ENCODE data around the gene FHOD3.
A peak's percentile ranks its signal among the peaks of the same experiment; 100 is the strongest.

Gene FHOD3

GRCh38 chr18:36415625-36416024 lies 118.1 kb downstream of the FHOD3 start:
- ChIA-PET CTCF (no interaction called here), POLR2A (no interaction called here)
- DNase-seq = no peak
- no peaks in the 10 kb centered on the region for H3K36me3 ChIP-seq (ENCODE audit: control insufficient read depth in 4 of 4, insufficient read depth in 4 of 4, low read length in 3 of 4)
- peaks cover 0 to 12% (median 0%) of the 10 kb centered on the region in 5 experiments for H3K27me3 ChIP-seq (replicated peaks in 2 of 5; ENCODE audit: control insufficient read depth in 4 of 5, insufficient read depth in 5 of 5, low read length in 4 of 5)
- H3K27ac ChIP-seq (ENCODE audit: insufficient read depth in 1 of 2, low read depth in 1 of 2, low read length in 2 of 2, poor library complexity in 1 of 2, severe bottlenecking in 2 of 2) = no peak overlapping the region
- WGBS (ENCODE audit: insufficient coverage) = no CpG with 5 or more reads among the region's 2 CpGs
- no peaks in the 10 kb centered on the region for H3K9me3 ChIP-seq (ENCODE audit: control extremely low read depth in 1 of 5, control insufficient read depth in 4 of 5, insufficient read depth in 2 of 5, low read depth in 1 of 5, low read length in 4 of 5)
- no peak overlapping the region for H3K4me3 ChIP-seq (ENCODE audit: control insufficient read depth in 1 of 7, extremely low read depth in 1 of 7, insufficient read depth in 4 of 7, low read depth in 2 of 7, low read length in 6 of 7)
- H3K4me1 ChIP-seq (ENCODE audit: control extremely low read depth in 1 of 4, control insufficient read depth in 4 of 4, insufficient read depth in 4 of 4, low read length in 3 of 4) = no peaks in the 10 kb centered on the region

- Histone ChIP-seq H3K36me3 (ENCODE audit: control insufficient read depth in 4 of 4, insufficient read depth in 4 of 4, low read length in 3 of 4) (no peaks in the 10 kb centered on the region), H3K4me1 (ENCODE audit: control extremely low read depth in 1 of 4, control insufficient read depth in 4 of 4, insufficient read depth in 4 of 4, low read length in 3 of 4) (no peaks in the 10 kb centered on the region), H3K4me3 (ENCODE audit: control insufficient read depth in 1 of 7, extremely low read depth in 1 of 7, insufficient read depth in 4 of 7, low read depth in 2 of 7, low read length in 6 of 7) (no peak overlapping the region), H3K27me3 (replicated peaks in 2 of 5; ENCODE audit: control insufficient read depth in 4 of 5, insufficient read depth in 5 of 5, low read length in 4 of 5) (peaks cover 0 to 16% (median 0%) of the 10 kb centered on the region in 5 experiments), H3K9me3 (ENCODE audit: control extremely low read depth in 1 of 5, control insufficient read depth in 4 of 5, insufficient read depth in 2 of 5, low read depth in 1 of 5, low read length in 4 of 5) (no peaks in the 10 kb centered on the region), H3K27ac (ENCODE audit: insufficient read depth in 1 of 2, low read depth in 1 of 2, low read length in 2 of 2, poor library complexity in 1 of 2, severe bottlenecking in 2 of 2) (no peak overlapping the region)
- DNase-seq = no peak
- WGBS (ENCODE audit: insufficient coverage) = 100% methylated on average over 1 of the region's 3 CpGs
- POLR2A ChIA-PET = no interaction called here
- CTCF ChIA-PET = interaction anchor here (0.7 to 0.8 kb wide), 2 partner anchors 7 to 9 kb away, joined by 3 to 4 read pairs; no protein-coding TSS in a partner anchor
Measured at GRCh38 chr18:36419188-36419899, 121.8 kb downstream of the FHOD3 start.

- H3K27me3 ChIP-seq (replicated peaks in 2 of 5; ENCODE audit: control insufficient read depth in 4 of 5, insufficient read depth in 5 of 5, low read length in 4 of 5) = peaks cover 0 to 17% (median 0%) of the 10 kb centered on the region in 5 experiments
- no peak overlapping the region for H3K4me3 ChIP-seq (ENCODE audit: control insufficient read depth in 1 of 7, extremely low read depth in 1 of 7, insufficient read depth in 4 of 7, low read depth in 2 of 7, low read length in 6 of 7)
- no peak overlapping the region for H3K27ac ChIP-seq (ENCODE audit: insufficient read depth in 1 of 2, low read depth in 1 of 2, low read length in 2 of 2, poor library complexity in 1 of 2, severe bottlenecking in 2 of 2)
- 100% methylated on average over 5 of the region's 7 CpGs for WGBS (ENCODE audit: insufficient coverage)
- H3K9me3 ChIP-seq (ENCODE audit: control extremely low read depth in 1 of 5, control insufficient read depth in 4 of 5, insufficient read depth in 2 of 5, low read depth in 1 of 5, low read length in 4 of 5) = no peaks in the 10 kb centered on the region
- ChIA-PET CTCF (interaction anchor here (0.7 to 0.8 kb wide), 2 partner anchors 8 to 9 kb away, joined by 3 to 4 read pairs; no protein-coding TSS in a partner anchor), POLR2A (no interaction called here)
- H3K4me1 ChIP-seq (ENCODE audit: control extremely low read depth in 1 of 4, control insufficient read depth in 4 of 4, insufficient read depth in 4 of 4, low read length in 3 of 4) = no peaks in the 10 kb centered on the region
- DNase-seq = no peak
- no peaks in the 10 kb centered on the region for H3K36me3 ChIP-seq (ENCODE audit: control insufficient read depth in 4 of 4, insufficient read depth in 4 of 4, low read length in 3 of 4)
Measured at GRCh38 chr18:36419900-36420531, 122.5 kb downstream of the FHOD3 start.

- ChIA-PET POLR2A (no interaction called here), CTCF (no interaction called here)
- Histone ChIP-seq H3K36me3 (ENCODE audit: control insufficient read depth in 4 of 4, insufficient read depth in 4 of 4, low read length in 3 of 4) (no peaks in the 10 kb centered on the region), H3K27me3 (replicated peaks in 2 of 5; ENCODE audit: control insufficient read depth in 4 of 5, insufficient read depth in 5 of 5, low read length in 4 of 5) (peaks cover 0 to 17% (median 0%) of the 10 kb centered on the region in 5 experiments), H3K9me3 (ENCODE audit: control extremely low read depth in 1 of 5, control insufficient read depth in 4 of 5, insufficient read depth in 2 of 5, low read depth in 1 of 5, low read length in 4 of 5) (no peaks in the 10 kb centered on the region), H3K27ac (ENCODE audit: insufficient read depth in 1 of 2, low read depth in 1 of 2, low read length in 2 of 2, poor library complexity in 1 of 2, severe bottlenecking in 2 of 2) (no peak overlapping the region), H3K4me3 (ENCODE audit: control insufficient read depth in 1 of 7, extremely low read depth in 1 of 7, insufficient read depth in 4 of 7, low read depth in 2 of 7, low read length in 6 of 7) (no peak overlapping the region), H3K4me1 (ENCODE audit: control extremely low read depth in 1 of 4, control insufficient read depth in 4 of 4, insufficient read depth in 4 of 4, low read length in 3 of 4) (no peaks in the 10 kb centered on the region)
- WGBS (ENCODE audit: insufficient coverage) = 0% methylated on average over 1 of the region's 1 CpG
- DNase-seq = peak in 2 of 3 donors; percentile 35 to 36
Measured at GRCh38 chr18:36420826-36421225, 123.3 kb downstream of the FHOD3 start.

GRCh38 chr18:36424741-36425142 lies 127.2 kb downstream of the FHOD3 start:
- peaks cover 0 to 20% (median 0%) of the 10 kb centered on the region in 5 experiments for H3K27me3 ChIP-seq (replicated peaks in 2 of 5; ENCODE audit: control insufficient read depth in 4 of 5, insufficient read depth in 5 of 5, low read length in 4 of 5)
- H3K4me3 ChIP-seq (ENCODE audit: control insufficient read depth in 1 of 7, extremely low read depth in 1 of 7, insufficient read depth in 4 of 7, low read depth in 2 of 7, low read length in 6 of 7) = no peak overlapping the region
- no peaks in the 10 kb centered on the region for H3K36me3 ChIP-seq (ENCODE audit: control insufficient read depth in 4 of 4, insufficient read depth in 4 of 4, low read length in 3 of 4)
- no peaks in the 10 kb centered on the region for H3K4me1 ChIP-seq (ENCODE audit: control extremely low read depth in 1 of 4, control insufficient read depth in 4 of 4, insufficient read depth in 4 of 4, low read length in 3 of 4)
- no peaks in the 10 kb centered on the region for H3K9me3 ChIP-seq (ENCODE audit: control extremely low read depth in 1 of 5, control insufficient read depth in 4 of 5, insufficient read depth in 2 of 5, low read depth in 1 of 5, low read length in 4 of 5)
- CTCF ChIA-PET = no interaction called here
- DNase-seq = no peak
- POLR2A ChIA-PET = no interaction called here
- WGBS (ENCODE audit: insufficient coverage) = 89% methylated on average over 3 of the region's 4 CpGs
- H3K27ac ChIP-seq (ENCODE audit: insufficient read depth in 1 of 2, low read depth in 1 of 2, low read length in 2 of 2, poor library complexity in 1 of 2, severe bottlenecking in 2 of 2) = no peak overlapping the region

GRCh38 chr18:36427369-36427768 lies 129.9 kb downstream of the FHOD3 start:
- ChIA-PET CTCF (no interaction called here), POLR2A (no interaction called here)
- Histone ChIP-seq H3K27me3 (replicated peaks in 2 of 5; ENCODE audit: control insufficient read depth in 4 of 5, insufficient read depth in 5 of 5, low read length in 4 of 5) (peaks cover 0 to 15% (median 0%) of the 10 kb centered on the region in 5 experiments), H3K36me3 (ENCODE audit: control insufficient read depth in 4 of 4, insufficient read depth in 4 of 4, low read length in 3 of 4) (no peaks in the 10 kb centered on the region), H3K27ac (ENCODE audit: insufficient read depth in 1 of 2, low read depth in 1 of 2, low read length in 2 of 2, poor library complexity in 1 of 2, severe bottlenecking in 2 of 2) (no peak overlapping the region), H3K4me1 (ENCODE audit: control extremely low read depth in 1 of 4, control insufficient read depth in 4 of 4, insufficient read depth in 4 of 4, low read length in 3 of 4) (no peaks in the 10 kb centered on the region), H3K9me3 (ENCODE audit: control extremely low read depth in 1 of 5, control insufficient read depth in 4 of 5, insufficient read depth in 2 of 5, low read depth in 1 of 5, low read length in 4 of 5) (no peaks in the 10 kb centered on the region), H3K4me3 (ENCODE audit: control insufficient read depth in 1 of 7, extremely low read depth in 1 of 7, insufficient read depth in 4 of 7, low read depth in 2 of 7, low read length in 6 of 7) (no peak overlapping the region)
- DNase-seq = no peak
- 93% methylated on average over 2 of the region's 3 CpGs for WGBS (ENCODE audit: insufficient coverage)

- CTCF ChIA-PET = no interaction called here
Measured at GRCh38 chr18:36427831-36428230, 130.3 kb downstream of the FHOD3 start.

More at GRCh38 chr18:36427831-36428230, 130.3 kb downstream of the FHOD3 start:
- no peak overlapping the region for H3K27ac ChIP-seq (ENCODE audit: insufficient read depth in 1 of 2, low read depth in 1 of 2, low read length in 2 of 2, poor library complexity in 1 of 2, severe bottlenecking in 2 of 2)
- no peaks in the 10 kb centered on the region for H3K9me3 ChIP-seq (ENCODE audit: control extremely low read depth in 1 of 5, control insufficient read depth in 4 of 5, insufficient read depth in 2 of 5, low read depth in 1 of 5, low read length in 4 of 5)
- WGBS (ENCODE audit: insufficient coverage) = no CpG with 5 or more reads among the region's 2 CpGs
- H3K36me3 ChIP-seq (ENCODE audit: control insufficient read depth in 4 of 4, insufficient read depth in 4 of 4, low read length in 3 of 4) = no peaks in the 10 kb centered on the region
- H3K4me1 ChIP-seq (ENCODE audit: control extremely low read depth in 1 of 4, control insufficient read depth in 4 of 4, insufficient read depth in 4 of 4, low read length in 3 of 4) = no peaks in the 10 kb centered on the region
- POLR2A ChIA-PET = no interaction called here
- H3K27me3 ChIP-seq (replicated peaks in 2 of 5; ENCODE audit: control insufficient read depth in 4 of 5, insufficient read depth in 5 of 5, low read length in 4 of 5) = peaks cover 0 to 15% (median 0%) of the 10 kb centered on the region in 5 experiments
- no peak overlapping the region for H3K4me3 ChIP-seq (ENCODE audit: control insufficient read depth in 1 of 7, extremely low read depth in 1 of 7, insufficient read depth in 4 of 7, low read depth in 2 of 7, low read length in 6 of 7)
- no peak for DNase-seq

Measured in common myeloid progenitor, CD34-positive (primary cell).